ENCODE data around the gene SLC38A11. TPM values are rescaled to one million over a fixed set of nuclear protein-coding genes. Genes with fewer than 3 reads are reported as not detected.

Gene SLC38A11
- total RNA-seq, 1 donor from 2014 or later, result not detected

DNA sequence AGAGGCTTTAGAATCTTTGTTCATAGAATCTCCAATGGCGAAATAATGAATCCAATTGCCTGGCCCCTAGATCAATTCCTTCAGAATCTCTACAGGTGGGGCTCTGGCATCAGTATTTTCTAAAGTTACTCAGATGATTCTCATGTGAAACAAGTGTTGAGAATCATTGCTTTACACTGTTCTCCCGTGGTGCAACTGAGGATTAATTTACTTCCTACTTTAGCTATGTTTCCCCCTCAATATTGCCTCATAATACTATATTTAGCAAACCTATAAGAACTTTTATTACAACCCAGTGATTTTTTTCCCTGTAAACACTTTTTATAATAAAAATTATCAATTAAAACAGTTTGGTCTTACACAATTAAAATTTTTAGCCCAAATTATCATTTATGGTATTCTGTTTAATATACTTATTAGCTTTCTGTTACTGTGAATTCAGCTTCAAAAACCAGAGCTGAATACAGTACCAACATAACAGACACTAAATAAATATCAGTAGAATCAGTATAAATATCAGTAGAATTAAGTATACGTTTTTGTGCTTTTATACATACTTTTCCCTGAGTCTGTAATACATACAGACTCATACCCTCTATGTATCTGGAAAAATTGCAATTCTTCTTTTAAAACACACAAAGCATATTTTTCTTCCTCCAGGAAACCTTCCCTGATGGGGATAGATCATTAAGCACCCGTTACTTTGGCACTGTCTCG lies 20.8 kb downstream of the SLC38A11 start:
- H3K27ac Mint-ChIP-seq (ENCODE audit: unreplicated experiment), result no peak overlapping the region
- no peaks in the 10 kb centered on the region for H3K9me3 Mint-ChIP-seq (ENCODE audit: unreplicated experiment)
- no peaks in the 10 kb centered on the region for H3K4me1 Mint-ChIP-seq (ENCODE audit: low read depth, unreplicated experiment)
- TF ChIP-seq, protein P1, sequence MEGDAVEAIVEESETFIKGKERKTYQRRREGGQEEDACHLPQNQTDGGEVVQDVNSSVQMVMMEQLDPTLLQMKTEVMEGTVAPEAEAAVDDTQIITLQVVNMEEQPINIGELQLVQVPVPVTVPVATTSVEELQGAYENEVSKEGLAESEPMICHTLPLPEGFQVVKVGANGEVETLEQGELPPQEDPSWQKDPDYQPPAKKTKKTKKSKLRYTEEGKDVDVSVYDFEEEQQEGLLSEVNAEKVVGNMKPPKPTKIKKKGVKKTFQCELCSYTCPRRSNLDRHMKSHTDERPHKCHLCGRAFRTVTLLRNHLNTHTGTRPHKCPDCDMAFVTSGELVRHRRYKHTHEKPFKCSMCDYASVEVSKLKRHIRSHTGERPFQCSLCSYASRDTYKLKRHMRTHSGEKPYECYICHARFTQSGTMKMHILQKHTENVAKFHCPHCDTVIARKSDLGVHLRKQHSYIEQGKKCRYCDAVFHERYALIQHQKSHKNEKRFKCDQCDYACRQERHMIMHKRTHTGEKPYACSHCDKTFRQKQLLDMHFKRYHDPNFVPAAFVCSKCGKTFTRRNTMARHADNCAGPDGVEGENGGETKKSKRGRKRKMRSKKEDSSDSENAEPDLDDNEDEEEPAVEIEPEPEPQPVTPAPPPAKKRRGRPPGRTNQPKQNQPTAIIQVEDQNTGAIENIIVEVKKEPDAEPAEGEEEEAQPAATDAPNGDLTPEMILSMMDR (IDR thresholded peaks at IDR 0.05; ENCODE audit: partially characterized antibody, unreplicated experiment), result no peak
- H3K27me3 Mint-ChIP-seq (ENCODE audit: unreplicated experiment), result no peaks in the 10 kb centered on the region
- no peak for DNase-seq
- no peaks in the 10 kb centered on the region for H3K36me3 Mint-ChIP-seq (ENCODE audit: unreplicated experiment)
- H3K4me3 Mint-ChIP-seq (ENCODE audit: unreplicated experiment), result no peak overlapping the region

DNA sequence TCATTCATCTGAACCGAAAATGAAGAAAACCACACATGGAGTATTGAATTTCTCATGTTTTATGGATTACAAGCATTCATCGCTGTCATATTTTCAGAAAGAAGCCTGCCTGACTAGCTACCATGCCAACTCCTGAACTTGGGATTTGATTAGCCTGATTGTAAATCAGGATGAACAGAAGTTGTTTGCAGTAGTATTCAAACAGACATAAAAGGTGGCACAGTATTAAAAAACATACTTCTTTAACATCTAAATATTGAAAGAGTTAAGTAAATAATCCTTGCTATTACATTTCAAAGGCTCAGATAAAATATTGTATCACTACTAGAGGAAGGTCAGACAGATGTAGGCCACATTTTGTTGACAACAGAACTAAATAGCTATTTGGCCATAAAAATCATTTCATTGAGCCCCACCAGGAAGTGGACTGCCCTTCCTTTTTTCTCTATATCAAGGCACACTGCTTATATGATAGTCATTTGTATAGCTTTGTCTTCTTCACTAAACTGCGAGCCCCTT lies 21.6 kb downstream of the SLC38A11 start:
- no peak for DNase-seq
- H3K27ac Mint-ChIP-seq (ENCODE audit: unreplicated experiment), result no peak overlapping the region

DNA sequence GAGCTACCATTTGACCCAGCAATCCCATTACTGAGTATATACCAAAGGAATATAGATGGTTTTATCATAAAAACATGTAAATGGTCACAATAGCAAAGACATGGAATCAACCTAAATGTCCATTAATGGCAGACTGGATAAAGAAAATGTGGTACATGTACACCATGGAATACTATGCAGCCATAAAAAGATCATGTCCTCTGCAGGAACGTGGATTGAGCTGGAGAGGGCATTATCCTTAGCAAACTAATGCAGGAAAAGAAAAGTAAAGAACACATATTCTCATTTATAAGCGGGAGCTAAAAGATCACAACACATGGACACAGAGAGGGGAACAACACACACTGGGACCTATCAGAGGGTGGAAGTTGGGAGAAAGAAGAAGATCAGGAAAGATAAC lies 22.9 kb downstream of the SLC38A11 start:
- H3K9me3 Mint-ChIP-seq (ENCODE audit: unreplicated experiment), result no peaks in the 10 kb centered on the region
- no peaks in the 10 kb centered on the region for H3K27me3 Mint-ChIP-seq (ENCODE audit: unreplicated experiment)
- H3K36me3 Mint-ChIP-seq (ENCODE audit: unreplicated experiment), result no peaks in the 10 kb centered on the region
- TF ChIP-seq, protein P1 (IDR thresholded peaks at IDR 0.05; ENCODE audit: partially characterized antibody, unreplicated experiment), result no peak
- no peaks in the 10 kb centered on the region for H3K4me1 Mint-ChIP-seq (ENCODE audit: low read depth, unreplicated experiment)
- DNase-seq, result no peak
- H3K4me3 Mint-ChIP-seq (ENCODE audit: unreplicated experiment), result no peak overlapping the region
- no peak overlapping the region for H3K27ac Mint-ChIP-seq (ENCODE audit: unreplicated experiment)

More for the DNA sequence above, 21.6 kb downstream of the SLC38A11 start:
- Mint-ChIP-seq H3K4me1 (ENCODE audit: low read depth, unreplicated experiment) (no peaks in the 10 kb centered on the region), H3K27me3 (ENCODE audit: unreplicated experiment) (no peaks in the 10 kb centered on the region), H3K4me3 (ENCODE audit: unreplicated experiment) (no peak overlapping the region), H3K9me3 (ENCODE audit: unreplicated experiment) (no peaks in the 10 kb centered on the region), H3K36me3 (ENCODE audit: unreplicated experiment) (no peaks in the 10 kb centered on the region)
- TF ChIP-seq, protein P1 (IDR thresholded peaks at IDR 0.05; ENCODE audit: partially characterized antibody, unreplicated experiment), result no peak

DNA sequence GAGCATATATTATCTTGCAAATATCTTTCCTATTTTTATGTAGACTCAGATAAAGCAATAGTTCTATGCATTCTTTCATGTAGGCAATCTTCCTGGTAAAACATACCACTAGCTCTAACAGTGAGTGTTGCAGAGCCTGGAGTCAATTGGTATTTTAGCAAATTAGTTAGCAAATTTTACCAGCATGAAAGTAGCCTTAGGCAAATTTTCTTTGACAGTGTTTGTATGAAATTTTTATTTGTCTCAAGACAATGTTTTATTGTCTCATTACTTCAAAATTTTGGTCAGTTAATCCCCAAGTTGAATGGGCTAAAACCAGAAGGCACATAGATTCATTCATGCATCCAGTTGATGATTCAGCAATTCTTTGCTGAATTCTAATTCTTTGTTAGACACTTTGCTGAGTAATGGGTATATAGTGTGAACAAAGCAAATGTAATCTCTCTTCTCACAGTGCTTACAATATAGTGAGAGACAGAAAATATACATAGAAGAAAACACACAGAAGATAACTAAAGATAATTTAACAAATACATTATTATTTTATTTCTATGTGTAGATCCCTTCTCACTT lies 27.1 kb downstream of the SLC38A11 start:
- no peaks in the 10 kb centered on the region for H3K4me1 Mint-ChIP-seq (ENCODE audit: low read depth, unreplicated experiment)
- H3K4me3 Mint-ChIP-seq (ENCODE audit: unreplicated experiment), result no peak overlapping the region
- H3K27ac Mint-ChIP-seq (ENCODE audit: unreplicated experiment), result no peak overlapping the region
- no peaks in the 10 kb centered on the region for H3K36me3 Mint-ChIP-seq (ENCODE audit: unreplicated experiment)
- TF ChIP-seq, protein P1 (IDR thresholded peaks at IDR 0.05; ENCODE audit: partially characterized antibody, unreplicated experiment), result no peak
- H3K27me3 Mint-ChIP-seq (ENCODE audit: unreplicated experiment), result no peaks in the 10 kb centered on the region
- H3K9me3 Mint-ChIP-seq (ENCODE audit: unreplicated experiment), result no peaks in the 10 kb centered on the region
- DNase-seq, result no peak

DNA sequence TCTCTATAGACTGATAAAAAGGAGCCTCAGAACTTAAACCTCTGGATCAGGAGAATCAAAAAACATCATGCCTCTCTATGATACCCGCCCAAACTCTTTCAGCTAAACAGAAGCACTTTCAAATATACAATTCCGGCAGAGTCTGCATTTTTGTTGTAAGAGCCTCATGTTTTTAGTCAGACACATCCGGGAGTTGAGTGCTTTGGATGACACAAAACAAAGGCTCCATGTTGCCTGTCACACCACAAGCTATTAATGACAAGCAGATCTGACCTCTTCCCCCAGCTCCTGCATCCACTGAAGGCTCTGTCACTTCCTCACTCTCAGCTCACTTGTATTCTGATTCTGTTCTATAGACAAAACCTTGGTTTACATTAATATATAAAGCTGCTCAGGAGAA lies 33.2 kb downstream of the SLC38A11 start:
- TF ChIP-seq, protein P1 (IDR thresholded peaks at IDR 0.05; ENCODE audit: partially characterized antibody, unreplicated experiment), result no peak
- no peak overlapping the region for H3K4me3 Mint-ChIP-seq (ENCODE audit: unreplicated experiment)
- H3K4me1 Mint-ChIP-seq (ENCODE audit: low read depth, unreplicated experiment), result peaks cover 7% of the 10 kb centered on the region
- no peak for DNase-seq
- no peaks in the 10 kb centered on the region for H3K9me3 Mint-ChIP-seq (ENCODE audit: unreplicated experiment)
- peak overlapping the region; percentile 65 for H3K27ac Mint-ChIP-seq (ENCODE audit: unreplicated experiment)
- no peaks in the 10 kb centered on the region for H3K36me3 Mint-ChIP-seq (ENCODE audit: unreplicated experiment)
- no peaks in the 10 kb centered on the region for H3K27me3 Mint-ChIP-seq (ENCODE audit: unreplicated experiment)

All from glutamatergic neuron (in vitro differentiated cells).